Prostate gland (tissue), 2 donors: ENCODE measurements around the gene DLGAP1.

Experiments
- CTCF ChIP-seq, 4 experiments: fragments of 200-600 bp in 2 of 4; fragments of 450-650 bp in 2 of 4; sonication (generic) in 2 of 4; IDR thresholded peaks; 1 replicate in 3 of 4; 2 replicates in 1 of 4; pipeline ENCODE4 v1.5.1; 2016 to 2019; ENCODE audit warnings: antibody characterized with exemption in 4 of 4, mild to moderate bottlenecking in 2 of 4, moderate library complexity in 2 of 4
- POLR2A ChIP-seq: fragments of 450-650 bp; IDR thresholded peaks from one replicate; pipeline ENCODE4 v1.6.1; 2016; ENCODE audit warnings: antibody characterized with exemption, mild to moderate bottlenecking
- POLR2AphosphoS5 ChIP-seq: sonication (generic); formaldehyde crosslinking; IDR thresholded peaks from one replicate; pipeline ENCODE4 v1.6.1; 2017; ENCODE audit warnings: antibody characterized with exemption

GRCh38 chr18:3906116-3906750, 548.9 kb downstream of the DLGAP1 start:
- TF ChIP-seq CTCF (IDR thresholded peaks at IDR 0.05) (no peak), POLR2A (no peak), POLR2AphosphoS5 (no peak)
